Fibroblast of lung (primary cell): ENCODE results near the gene MDFIC2. TPM values are rescaled to one million over a fixed set of nuclear protein-coding genes. Genes with fewer than 3 reads are reported as not detected.

Experiments used
- DNase-seq, 2 donors: peaks; one replicate each; pipeline versions ENCODE4 v3.0.0 to v3.0.0-alpha.2; 2010; ENCODE audit warnings: low read depth in 2 of 2
- H2AFZ ChIP-seq: 2 replicates; pipeline ENCODE4 v1.5.1; 2012; ENCODE audit warnings: low read length, control low read depth, inconsistent platforms
- H3K27ac ChIP-seq: 2 replicates; pipeline ENCODE4 v1.5.1; 2011; ENCODE audit warnings: low read length, control low read depth; ENCODE audit not compliant: insufficient read depth
- H3K27me3 ChIP-seq: 2 replicates; pipeline ENCODE4 v1.5.1; 2011; ENCODE audit warnings: mild to moderate bottlenecking, low read length; ENCODE audit not compliant: control insufficient read depth, insufficient read depth
- H3K36me3 ChIP-seq: 2 replicates; pipeline ENCODE4 v1.5.1; 2011; ENCODE audit warnings: low read length; ENCODE audit not compliant: control insufficient read depth, insufficient read depth
- H3K4me1 ChIP-seq: 2 replicates; pipeline ENCODE4 v1.5.1; 2011; ENCODE audit warnings: low read length; ENCODE audit not compliant: control insufficient read depth, insufficient read depth; ENCODE audit errors: extremely low read depth
- H3K4me2 ChIP-seq: 2 replicates; pipeline ENCODE4 v1.5.1; 2011; ENCODE audit warnings: low read length, control low read depth; ENCODE audit not compliant: insufficient read depth; ENCODE audit errors: extremely low read depth
- H3K4me3 ChIP-seq, 4 experiments: fragments of 200-600 bp in 1 of 4; sonication (generic) in 1 of 4; replicated peaks in 1 of 4; 2 replicates each; pipeline ENCODE4 v1.5.1; 2011 to 2016; ENCODE audit warnings: low read length in 4 of 4, low read depth in 3 of 4, mild to moderate bottlenecking in 3 of 4, control low read depth in 2 of 4, inconsistent platforms in 1 of 4, mixed read lengths in 1 of 4; ENCODE audit not compliant: insufficient read depth in 1 of 4; ENCODE audit errors: control extremely low read depth in 1 of 4
- H3K79me2 ChIP-seq: 2 replicates; pipeline ENCODE4 v1.5.1; 2012; ENCODE audit warnings: mild to moderate bottlenecking, low read length, inconsistent platforms; ENCODE audit not compliant: control insufficient read depth, insufficient read depth
- H3K9ac ChIP-seq: 2 replicates; pipeline ENCODE4 v1.5.1; 2011; ENCODE audit warnings: mild to moderate bottlenecking, low read length, control low read depth; ENCODE audit not compliant: insufficient read depth
- H3K9me3 ChIP-seq: 2 replicates; pipeline ENCODE4 v1.5.1; 2012; ENCODE audit warnings: low read depth, low read length; ENCODE audit not compliant: control insufficient read depth, insufficient read depth
- H4K20me1 ChIP-seq: 2 replicates; pipeline ENCODE4 v1.5.1; 2011; ENCODE audit warnings: low read length; ENCODE audit not compliant: control insufficient read depth, insufficient read depth; ENCODE audit errors: extremely low read depth
- EZH2 ChIP-seq: IDR thresholded peaks from 2 replicates; pipeline ENCODE4 v1.5.1; 2012; ENCODE audit warnings: low read length, control low read depth, mild to moderate bottlenecking; ENCODE audit errors: missing control alignments
- polyA plus RNA-seq, 2 donors: library from polyadenylated mRNA; depleted of rRNA in 1 of 2; stranded (reverse) in 1 of 2; unstranded in 1 of 2; fragments of >200 nt; gene quantifications; 2 replicates each; pipeline ENCODE4 v1.2.1, GENCODE V29; 2011 to 2012; ENCODE audit warnings: missing spikeins in 1 of 2
- total RNA-seq: library from RNA; depleted of rRNA; stranded (reverse); fragments of >200 nt; gene quantifications from 2 replicates; pipeline ENCODE4 v1.2.1, GENCODE V29; 2014
- TF ChIP-seq, protein P1 (sequence below), 2 donors: IDR thresholded peaks in 1 of 2; conservative IDR thresholded peaks in 1 of 2; 1 replicate in 1 of 2; 2 replicates in 1 of 2; pipeline ENCODE4 v1.5.1; 2011 to 2012; ENCODE audit warnings: low read length in 2 of 2, control low read depth in 1 of 2, inconsistent platforms in 1 of 2, low read depth in 1 of 2, mild to moderate bottlenecking in 1 of 2

Gene MDFIC2
- total and polyA plus RNA-seq, 2 donors (not counting 1 experiment from before 2014, with no cell fraction given) = not detected

GRCh38 chr3:70233812-70234211 is 78.6 kb downstream of the MDFIC2 start:
- Histone ChIP-seq H3K4me1 (no peaks in the 10 kb centered on the region), H3K9me3 (no peaks in the 10 kb centered on the region), H3K27ac (no peak overlapping the region), H3K4me3 (no peak overlapping the region), H3K9ac (no peak overlapping the region), H4K20me1 (no peaks in the 10 kb centered on the region), H2AFZ (no peak overlapping the region), H3K79me2 (no peaks in the 10 kb centered on the region), H3K27me3 (no peaks in the 10 kb centered on the region), H3K36me3 (no peaks in the 10 kb centered on the region), H3K4me2 (no peak overlapping the region)
- no peak for TF ChIP-seq EZH2
- TF ChIP-seq, protein P1, sequence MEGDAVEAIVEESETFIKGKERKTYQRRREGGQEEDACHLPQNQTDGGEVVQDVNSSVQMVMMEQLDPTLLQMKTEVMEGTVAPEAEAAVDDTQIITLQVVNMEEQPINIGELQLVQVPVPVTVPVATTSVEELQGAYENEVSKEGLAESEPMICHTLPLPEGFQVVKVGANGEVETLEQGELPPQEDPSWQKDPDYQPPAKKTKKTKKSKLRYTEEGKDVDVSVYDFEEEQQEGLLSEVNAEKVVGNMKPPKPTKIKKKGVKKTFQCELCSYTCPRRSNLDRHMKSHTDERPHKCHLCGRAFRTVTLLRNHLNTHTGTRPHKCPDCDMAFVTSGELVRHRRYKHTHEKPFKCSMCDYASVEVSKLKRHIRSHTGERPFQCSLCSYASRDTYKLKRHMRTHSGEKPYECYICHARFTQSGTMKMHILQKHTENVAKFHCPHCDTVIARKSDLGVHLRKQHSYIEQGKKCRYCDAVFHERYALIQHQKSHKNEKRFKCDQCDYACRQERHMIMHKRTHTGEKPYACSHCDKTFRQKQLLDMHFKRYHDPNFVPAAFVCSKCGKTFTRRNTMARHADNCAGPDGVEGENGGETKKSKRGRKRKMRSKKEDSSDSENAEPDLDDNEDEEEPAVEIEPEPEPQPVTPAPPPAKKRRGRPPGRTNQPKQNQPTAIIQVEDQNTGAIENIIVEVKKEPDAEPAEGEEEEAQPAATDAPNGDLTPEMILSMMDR (conservative IDR thresholded peaks at IDR 0.05 in 1 of 2, IDR thresholded peaks at IDR 0.05 in 1 of 2; ENCODE audit: low read depth in 1 of 2, low read length in 2 of 2) = no peak
- no peak for DNase-seq

DNA sequence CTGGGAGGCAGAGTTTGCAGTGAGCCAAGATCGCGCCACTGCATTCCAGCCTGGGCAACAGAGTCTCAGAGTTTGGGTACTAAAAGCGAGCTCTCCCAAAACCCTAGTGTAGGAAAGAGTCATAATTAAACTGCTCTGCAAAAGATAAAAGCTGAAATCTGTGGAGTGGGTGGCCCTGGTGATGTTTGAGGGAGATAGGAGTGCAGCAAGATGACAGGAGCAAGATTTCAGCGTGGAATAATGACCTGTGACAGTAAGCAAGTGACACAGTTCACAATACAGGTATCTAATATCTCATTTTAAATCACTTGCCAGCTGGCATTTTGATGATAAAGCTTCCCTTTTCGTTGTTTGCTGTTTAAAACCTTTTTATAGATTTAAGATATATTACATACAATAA is 79.3 kb downstream of the MDFIC2 start:
- Histone ChIP-seq H3K9me3 (no peaks in the 10 kb centered on the region), H3K4me3 (no peak overlapping the region), H3K79me2 (no peaks in the 10 kb centered on the region), H3K4me2 (no peak overlapping the region), H3K4me1 (no peaks in the 10 kb centered on the region), H3K27ac (no peak overlapping the region), H4K20me1 (no peaks in the 10 kb centered on the region), H2AFZ (no peak overlapping the region), H3K27me3 (no peaks in the 10 kb centered on the region), H3K36me3 (no peaks in the 10 kb centered on the region), H3K9ac (no peak overlapping the region)
- no peak for DNase-seq
- TF ChIP-seq, protein P1 (conservative IDR thresholded peaks at IDR 0.05 in 1 of 2, IDR thresholded peaks at IDR 0.05 in 1 of 2; ENCODE audit: low read depth in 1 of 2, low read length in 2 of 2) = no peak
- no peak for TF ChIP-seq EZH2

- H3K36me3 ChIP-seq = no peaks in the 10 kb centered on the region
- no peak overlapping the region for H3K4me3 ChIP-seq
- H3K27ac ChIP-seq = no peak overlapping the region
- no peaks in the 10 kb centered on the region for H3K27me3 ChIP-seq
- H3K4me1 ChIP-seq = no peaks in the 10 kb centered on the region
- no peaks in the 10 kb centered on the region for H3K79me2 ChIP-seq
- no peak overlapping the region for H2AFZ ChIP-seq
- no peak for TF ChIP-seq EZH2
- TF ChIP-seq, protein P1 (conservative IDR thresholded peaks at IDR 0.05 in 1 of 2, IDR thresholded peaks at IDR 0.05 in 1 of 2; ENCODE audit: low read depth in 1 of 2, low read length in 2 of 2) = no peak
- no peak for DNase-seq
- H3K9ac ChIP-seq = no peak overlapping the region
- no peaks in the 10 kb centered on the region for H4K20me1 ChIP-seq
- no peak overlapping the region for H3K4me2 ChIP-seq
- no peaks in the 10 kb centered on the region for H3K9me3 ChIP-seq
These were observed 81.2 kb downstream of the MDFIC2 start for GRCh38 chr3:70231266-70231701.
